GM12874 (cell line): ENCODE measurements around the gene REPIN1.

ENCODE experiments used
- TF ChIP-seq, protein P1 (sequence below): IDR thresholded peaks from 2 replicates; pipeline ENCODE4 v1.5.1; 2011; ENCODE audit warnings: low read depth, mild to moderate bottlenecking, control low read depth, low read length, moderate library complexity; ENCODE audit not compliant: insufficient read depth

REPIN1 gene

DNA sequence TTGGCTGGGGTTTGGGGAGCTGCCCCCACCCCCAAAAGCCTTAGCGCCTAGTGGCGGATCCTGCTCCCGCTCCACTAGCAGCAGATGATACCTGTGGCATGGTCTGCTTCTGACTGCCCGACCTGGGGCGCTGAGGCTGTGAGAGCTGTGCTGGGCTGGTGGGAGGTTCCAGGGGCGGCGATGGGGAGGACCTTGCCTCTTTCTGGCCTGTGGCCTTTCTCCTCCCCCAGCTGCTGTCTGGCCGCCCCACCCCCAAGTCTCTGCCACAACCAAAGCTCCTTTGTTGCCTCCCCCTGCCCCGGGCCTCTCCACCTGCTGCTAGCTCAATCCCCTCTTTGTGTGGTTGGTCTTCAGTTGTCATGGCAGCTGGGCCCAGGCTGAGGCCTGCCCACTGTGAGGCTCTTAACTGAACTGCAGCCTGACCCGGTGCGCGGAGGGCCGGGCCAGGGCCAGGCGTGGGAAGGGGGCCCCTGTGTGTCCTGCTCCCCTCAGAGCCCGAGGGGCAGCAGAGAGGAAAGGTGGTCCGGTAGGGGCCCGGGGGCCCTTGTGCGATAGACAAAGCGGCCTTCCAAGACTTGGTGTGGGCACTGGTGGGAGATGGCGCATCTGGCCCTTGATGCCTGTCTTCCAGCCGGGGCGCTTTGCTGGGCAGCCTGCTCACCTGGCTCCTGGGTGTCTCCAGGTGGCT is 15.2 kb downstream of the REPIN1 start:
- TF ChIP-seq, protein P1, sequence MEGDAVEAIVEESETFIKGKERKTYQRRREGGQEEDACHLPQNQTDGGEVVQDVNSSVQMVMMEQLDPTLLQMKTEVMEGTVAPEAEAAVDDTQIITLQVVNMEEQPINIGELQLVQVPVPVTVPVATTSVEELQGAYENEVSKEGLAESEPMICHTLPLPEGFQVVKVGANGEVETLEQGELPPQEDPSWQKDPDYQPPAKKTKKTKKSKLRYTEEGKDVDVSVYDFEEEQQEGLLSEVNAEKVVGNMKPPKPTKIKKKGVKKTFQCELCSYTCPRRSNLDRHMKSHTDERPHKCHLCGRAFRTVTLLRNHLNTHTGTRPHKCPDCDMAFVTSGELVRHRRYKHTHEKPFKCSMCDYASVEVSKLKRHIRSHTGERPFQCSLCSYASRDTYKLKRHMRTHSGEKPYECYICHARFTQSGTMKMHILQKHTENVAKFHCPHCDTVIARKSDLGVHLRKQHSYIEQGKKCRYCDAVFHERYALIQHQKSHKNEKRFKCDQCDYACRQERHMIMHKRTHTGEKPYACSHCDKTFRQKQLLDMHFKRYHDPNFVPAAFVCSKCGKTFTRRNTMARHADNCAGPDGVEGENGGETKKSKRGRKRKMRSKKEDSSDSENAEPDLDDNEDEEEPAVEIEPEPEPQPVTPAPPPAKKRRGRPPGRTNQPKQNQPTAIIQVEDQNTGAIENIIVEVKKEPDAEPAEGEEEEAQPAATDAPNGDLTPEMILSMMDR = no peak

DNA sequence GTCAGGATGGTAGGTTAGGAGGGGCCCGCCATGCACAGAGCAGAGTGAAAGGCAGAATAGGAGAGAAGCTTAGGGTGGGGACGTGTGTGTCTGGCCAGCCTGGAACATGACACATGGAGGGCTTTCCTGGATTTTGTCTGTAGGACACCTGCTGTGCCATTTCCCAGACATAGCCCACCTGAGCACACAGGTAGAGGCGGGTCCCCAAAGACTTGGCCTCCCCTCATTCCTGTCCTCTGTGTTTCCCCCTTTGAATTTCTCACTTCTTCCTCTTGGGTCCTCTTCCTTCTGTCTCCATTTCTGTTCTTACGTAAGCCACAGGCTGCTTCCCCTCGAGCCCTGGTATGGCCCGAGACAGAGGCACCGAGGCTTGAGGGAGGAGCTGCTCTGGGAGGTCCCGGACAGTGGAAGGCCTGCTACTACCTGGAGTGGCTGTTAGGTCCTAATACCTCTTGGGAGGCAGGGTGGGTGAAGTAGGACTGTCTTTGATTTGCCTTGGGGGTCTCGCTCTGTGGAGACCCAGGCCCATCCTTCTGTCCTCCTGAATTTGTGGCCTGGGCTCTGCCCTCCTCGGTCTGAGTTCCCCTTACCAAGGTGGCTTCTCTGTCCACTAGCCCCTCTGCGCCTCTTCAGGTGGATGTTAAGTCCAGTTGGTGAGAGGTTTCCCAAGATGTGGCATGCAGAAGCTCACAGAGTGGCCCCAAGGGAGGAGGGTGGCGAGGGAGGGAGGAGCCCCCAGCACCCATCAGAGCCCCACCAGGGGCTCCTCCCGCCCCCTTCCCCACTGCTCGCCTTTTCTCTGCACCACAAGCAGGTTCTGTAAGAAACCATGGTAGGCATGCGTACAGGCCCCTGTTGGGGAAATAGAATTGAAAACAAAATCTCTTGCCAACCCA is 16.0 kb downstream of the REPIN1 start:
- TF ChIP-seq, protein P1 = no peak

DNA sequence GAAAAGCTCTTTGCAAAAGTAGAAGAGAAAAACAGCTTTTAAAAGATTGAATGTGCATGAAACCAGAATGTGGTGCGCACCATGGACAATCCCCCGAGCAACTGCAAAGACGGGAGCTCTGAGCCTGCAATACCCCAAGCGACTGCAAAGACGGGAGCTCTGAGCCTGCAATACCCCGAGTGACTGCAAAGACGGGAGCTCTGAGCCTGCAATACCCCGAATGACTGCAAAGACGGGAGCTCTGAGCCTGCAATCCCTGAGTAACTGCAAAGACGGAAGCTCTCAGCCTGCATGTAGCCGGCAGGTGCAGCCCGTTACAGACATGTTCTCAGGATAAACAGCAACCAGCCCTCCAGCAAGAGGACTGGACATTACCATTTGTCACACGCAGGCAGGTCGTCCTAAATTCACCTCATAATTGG is 16.7 kb downstream of the REPIN1 start:
- TF ChIP-seq, protein P1 = no peak

DNA sequence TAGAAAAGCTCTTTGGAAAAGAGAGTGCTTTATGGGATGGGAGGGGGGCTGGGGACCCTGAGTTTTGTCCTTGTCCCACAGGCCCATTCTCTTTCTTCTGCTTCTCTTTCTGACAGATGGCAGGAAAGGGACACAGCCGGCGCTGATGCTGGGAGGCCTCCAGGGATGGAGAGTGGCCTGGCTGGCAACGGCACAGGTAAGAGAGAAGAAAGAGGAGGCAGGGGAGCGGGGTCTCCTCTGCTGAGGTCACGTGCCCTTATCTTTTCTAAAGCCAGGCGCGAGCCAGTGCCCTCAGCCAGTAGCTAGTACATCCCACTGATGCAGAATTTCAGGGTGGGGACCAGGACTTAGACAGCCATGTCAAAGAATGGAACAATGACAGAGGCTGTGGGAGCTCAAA is 19.7 kb downstream of the REPIN1 start:
- TF ChIP-seq, protein P1 = no peak

DNA sequence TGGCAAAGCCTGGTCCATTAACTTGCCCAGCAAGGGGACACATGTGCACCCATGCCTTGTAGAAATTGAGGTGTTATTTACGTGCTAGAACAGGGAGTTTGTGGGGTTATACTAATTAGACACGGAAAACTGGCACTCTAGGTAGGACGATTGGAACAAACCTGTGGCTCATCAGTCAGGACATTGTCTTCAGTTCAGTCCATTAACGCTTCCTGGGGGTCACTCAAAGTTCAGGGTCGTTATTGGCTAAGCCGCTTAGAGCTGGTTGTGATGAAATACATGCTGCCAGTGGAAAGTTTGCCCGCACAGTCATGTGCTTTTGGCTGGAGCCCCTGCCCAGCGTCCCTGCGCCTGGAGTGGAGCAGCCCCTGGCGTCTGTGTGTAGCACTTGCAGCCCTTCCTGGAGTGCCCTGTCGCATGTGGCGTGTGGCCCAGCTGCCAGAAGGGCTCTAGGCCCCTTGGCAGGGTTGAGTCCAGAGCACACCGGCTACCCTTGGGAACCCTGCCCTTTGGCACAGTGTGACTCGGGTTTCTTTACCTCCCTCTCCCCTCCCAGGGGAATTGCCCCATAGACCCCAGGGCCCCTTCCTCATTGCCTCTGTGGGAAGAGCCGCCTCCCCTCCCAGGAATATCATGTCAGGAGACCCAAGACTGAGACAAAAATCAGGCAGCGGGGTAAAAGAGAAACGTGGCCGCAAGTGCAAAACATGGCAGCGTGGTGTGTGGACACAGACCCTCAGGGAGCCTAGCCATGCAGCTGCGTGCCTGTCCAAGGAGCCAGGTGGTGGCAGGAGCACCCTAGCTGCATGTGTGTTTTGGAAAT is 20.3 kb downstream of the REPIN1 start:
- TF ChIP-seq, protein P1 = no peak

DNA sequence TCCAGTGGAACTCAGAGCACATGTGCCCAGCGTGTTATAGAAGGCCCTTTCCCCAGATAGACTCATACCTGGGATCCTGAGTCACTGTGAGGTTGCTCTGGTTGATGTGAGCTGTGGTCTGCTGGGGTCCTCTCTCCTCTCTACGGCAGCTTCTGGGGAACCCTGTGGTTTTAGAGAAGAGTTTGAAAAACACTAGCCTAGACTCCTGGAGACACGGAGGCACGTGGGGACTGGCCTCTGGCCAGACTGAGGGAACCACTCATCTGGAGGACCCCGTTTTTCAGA is 20.9 kb downstream of the REPIN1 start:
- TF ChIP-seq, protein P1 = no peak

DNA sequence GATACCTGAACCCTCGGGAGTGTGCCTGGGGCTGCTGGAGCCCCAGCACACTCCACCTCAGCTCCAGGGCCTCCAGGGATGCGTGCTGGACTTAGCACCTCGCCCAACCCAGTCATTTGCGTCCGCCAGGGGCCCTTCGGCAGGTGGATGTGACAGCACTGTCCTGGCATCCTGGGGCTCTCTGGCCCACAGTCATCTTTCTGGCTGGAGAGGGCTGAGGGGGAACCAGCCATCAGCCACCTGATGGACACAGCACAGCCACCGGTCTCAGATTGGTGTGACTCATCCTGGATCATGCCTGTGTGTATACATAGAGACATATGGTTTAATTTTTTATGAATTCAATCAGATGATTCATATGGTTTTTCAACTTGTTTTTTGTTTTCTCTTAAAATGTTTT is 21.6 kb downstream of the REPIN1 start:
- TF ChIP-seq, protein P1 = no peak
